ENCODE data around the gene SUN3. TPM values are rescaled to one million over a fixed set of nuclear protein-coding genes. Genes with fewer than 3 reads are reported as not detected.

Gene SUN3
- total RNA-seq, 4 donors from 2014 or later, result not detected

GRCh38 chr7:48025624-48026023, 3.3 kb downstream of the SUN3 start:
- no peak overlapping the region for H3K4me3 ChIP-seq (ENCODE audit: low read depth, poor library complexity, severe bottlenecking)
- WGBS, 2 donors, result 78 to 82% methylated on average over 5 of the region's 5 CpGs
- intact Hi-C loops (cut with DNase I; ENCODE audit: low total_unique reads), result no loop called here
- TF ChIP-seq POLR2A (IDR thresholded peaks at IDR 0.05), result no peak
- TF ChIP-seq CTCF (IDR thresholded peaks at IDR 0.05), result no peak
- DNase-seq (ENCODE audit: low spot score in 2 of 2), result no peak

GRCh38 chr7:48017674-48018073, 11.2 kb downstream of the SUN3 start:
- TF ChIP-seq CTCF (IDR thresholded peaks at IDR 0.05) (no peak), POLR2A (IDR thresholded peaks at IDR 0.05) (no peak)
- WGBS, 2 donors, result 68 to 83% methylated on average over 4 of the region's 4 CpGs
- H3K4me3 ChIP-seq (ENCODE audit: low read depth, poor library complexity, severe bottlenecking), result no peak overlapping the region
- intact Hi-C loops (cut with DNase I; ENCODE audit: low total_unique reads), result no loop called here
- DNase-seq (ENCODE audit: low spot score in 2 of 2), result no peak

GRCh38 chr7:48016641-48017040, 12.3 kb downstream of the SUN3 start:
- DNase-seq (ENCODE audit: low spot score in 2 of 2), result no peak
- TF ChIP-seq CTCF (IDR thresholded peaks at IDR 0.05), result no peak
- TF ChIP-seq POLR2A (IDR thresholded peaks at IDR 0.05), result no peak
- no peak overlapping the region for H3K4me3 ChIP-seq (ENCODE audit: low read depth, poor library complexity, severe bottlenecking)

GRCh38 chr7:48011951-48012350, 17.0 kb downstream of the SUN3 start:
- TF ChIP-seq POLR2A (IDR thresholded peaks at IDR 0.05), result no peak
- no peak for TF ChIP-seq CTCF (IDR thresholded peaks at IDR 0.05)
- H3K4me3 ChIP-seq (ENCODE audit: low read depth, poor library complexity, severe bottlenecking), result no peak overlapping the region
- no peak for DNase-seq (ENCODE audit: low spot score in 2 of 2)
- WGBS, 2 donors, result 59 to 69% methylated on average over 3 of the region's 3 CpGs
- intact Hi-C loops (cut with DNase I; ENCODE audit: low total_unique reads), result no loop called here

More at GRCh38 chr7:48016641-48017040, 12.3 kb downstream of the SUN3 start:
- intact Hi-C loops (cut with DNase I; ENCODE audit: low total_unique reads), result no loop called here

GRCh38 chr7:48011323-48011722, 17.6 kb downstream of the SUN3 start:
- TF ChIP-seq CTCF (IDR thresholded peaks at IDR 0.05) (no peak), POLR2A (IDR thresholded peaks at IDR 0.05) (no peak)
- H3K4me3 ChIP-seq (ENCODE audit: low read depth, poor library complexity, severe bottlenecking), result no peak overlapping the region
- WGBS, 2 donors, result 56 to 61% methylated on average over 2 of the region's 2 CpGs
- intact Hi-C loops (cut with DNase I; ENCODE audit: low total_unique reads), result no loop called here
- DNase-seq (ENCODE audit: low spot score in 2 of 2), result no peak

- TF ChIP-seq POLR2A (IDR thresholded peaks at IDR 0.05) (no peak), CTCF (IDR thresholded peaks at IDR 0.05) (no peak)
- 88 to 100% methylated on average over 3 to 4 of the region's 4 CpGs for WGBS, 2 donors
- H3K4me3 ChIP-seq (ENCODE audit: low read depth, poor library complexity, severe bottlenecking), result no peak overlapping the region
- intact Hi-C loops (cut with DNase I; ENCODE audit: low total_unique reads), result no loop called here
- no peak for DNase-seq (ENCODE audit: low spot score in 2 of 2)
Observed at GRCh38 chr7:48009954-48010353, 19.0 kb downstream of the SUN3 start.

Measured in lower leg skin (tissue), 4 donors.